ENCODE data around the gene PRMT7. TPM values are rescaled to one million over a fixed set of nuclear protein-coding genes. Genes with fewer than 3 reads are reported as not detected.
A peak's percentile ranks its signal among the peaks of the same experiment; 100 is the strongest.

The PRMT7 gene
- total and polyA plus RNA-seq, 2 donors, result 57.9 to 65.5 TPM

DNA sequence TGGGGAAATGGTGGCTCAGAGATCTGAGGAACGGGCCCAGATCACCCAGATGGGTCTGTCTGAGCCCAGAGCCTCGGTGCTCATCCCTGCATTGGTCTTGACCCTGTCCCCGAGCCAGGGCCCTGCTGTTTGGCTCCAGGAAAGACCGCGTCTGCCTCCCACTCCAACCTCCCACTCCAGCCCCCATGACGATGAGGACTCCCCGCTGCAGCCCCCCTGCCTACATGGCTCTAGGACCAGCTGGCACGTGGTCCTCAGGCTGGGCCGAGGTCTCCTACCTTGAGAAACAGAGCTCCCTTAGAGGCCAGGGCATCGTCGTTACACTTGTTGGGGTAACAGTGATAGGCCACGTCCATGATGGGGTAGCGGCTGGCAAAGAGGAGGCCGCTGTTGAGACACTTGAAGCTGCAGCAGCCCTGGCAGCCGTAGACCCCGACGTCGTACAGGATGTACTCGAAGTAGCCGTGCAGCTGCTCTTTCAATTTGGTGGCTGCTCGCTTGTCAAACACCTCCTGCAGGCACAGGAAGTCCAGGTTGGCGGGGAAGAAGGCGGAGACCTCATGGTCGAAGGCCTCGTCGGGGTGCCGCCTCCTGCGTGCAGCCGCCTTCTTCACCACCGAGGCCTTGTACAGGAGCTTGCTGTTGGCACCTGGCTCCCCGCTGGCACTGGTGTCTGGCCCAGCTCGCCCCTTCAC is 59.9 kb downstream of the PRMT7 start:
- peak in 4 of 9 donors; percentile 67 to 89 (median 77) for DNase-seq (ENCODE audit: low read depth in 6 of 9, low spot score in 9 of 9)
- peak overlapping the region; percentile 89 to 94 for H3K27ac ChIP-seq (ENCODE audit: low read depth in 1 of 2, low read length in 1 of 2)
- H3K36me3 ChIP-seq (ENCODE audit: control insufficient read depth in 2 of 2, insufficient read depth in 2 of 2, low read length in 1 of 2), result peaks cover 19 to 33% of the 10 kb centered on the region in 2 donors

DNA sequence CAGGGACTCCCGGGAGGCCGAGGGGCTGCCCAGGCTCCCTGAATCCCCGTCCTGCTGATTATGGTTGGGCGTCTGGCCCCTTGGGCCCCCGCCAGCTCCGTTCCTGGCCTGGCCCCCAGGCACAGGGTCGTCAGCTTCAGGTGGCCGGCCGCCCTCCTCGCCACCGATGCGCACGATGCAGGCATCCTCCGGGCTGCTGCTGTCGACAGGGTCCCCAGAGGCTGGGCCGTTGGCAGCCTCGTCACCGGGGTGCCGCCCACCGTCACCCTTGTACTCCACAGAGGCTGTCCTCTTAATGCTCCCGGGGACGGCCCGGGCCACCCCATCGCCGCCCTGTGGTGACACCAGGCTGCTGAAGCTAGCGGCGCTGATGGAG is 60.4 kb downstream of the PRMT7 start:
- peaks cover 15 to 27% of the 10 kb centered on the region in 2 donors for H3K36me3 ChIP-seq (ENCODE audit: control insufficient read depth in 2 of 2, insufficient read depth in 2 of 2, low read length in 1 of 2)
- H3K4me3 ChIP-seq (ENCODE audit: low read length in 2 of 2), result peak overlapping the region; percentile 62 to 74
- peaks cover 0 to 6% of the 10 kb centered on the region in 2 donors for H3K27me3 ChIP-seq (ENCODE audit: control insufficient read depth in 2 of 2, insufficient read depth in 1 of 2, low read length in 1 of 2)
- no peak for DNase-seq (ENCODE audit: low read depth in 6 of 9, low spot score in 9 of 9)
- WGBS, result 96% methylated on average over 27 of the region's 27 CpGs
- H3K27ac ChIP-seq (ENCODE audit: low read depth in 1 of 2, low read length in 1 of 2), result peak overlapping the region; percentile 89 to 94
- H3K4me1 ChIP-seq (ENCODE audit: control insufficient read depth in 2 of 2, insufficient read depth in 2 of 2, low read length in 2 of 2), result peaks cover 51 to 99% of the 10 kb centered on the region in 2 donors
- peaks cover 0 to 4% of the 10 kb centered on the region in 2 donors for H3K9me3 ChIP-seq (ENCODE audit: control insufficient read depth in 2 of 2, insufficient read depth in 1 of 2, low read length in 1 of 2)

More for the DNA sequence above, 59.9 kb downstream of the PRMT7 start:
- H3K4me1 ChIP-seq (ENCODE audit: control insufficient read depth in 2 of 2, insufficient read depth in 2 of 2, low read length in 2 of 2), result peaks cover 50 to 99% of the 10 kb centered on the region in 2 donors
- peaks cover 0 to 7% of the 10 kb centered on the region in 2 donors for H3K9me3 ChIP-seq (ENCODE audit: control insufficient read depth in 2 of 2, insufficient read depth in 1 of 2, low read length in 1 of 2)
- WGBS, result 32% methylated on average over 32 of the region's 32 CpGs
- peak overlapping the region; percentile 62 to 74 for H3K4me3 ChIP-seq (ENCODE audit: low read length in 2 of 2)
- H3K27me3 ChIP-seq (ENCODE audit: control insufficient read depth in 2 of 2, insufficient read depth in 1 of 2, low read length in 1 of 2), result peaks cover 0 to 6% of the 10 kb centered on the region in 2 donors

DNA sequence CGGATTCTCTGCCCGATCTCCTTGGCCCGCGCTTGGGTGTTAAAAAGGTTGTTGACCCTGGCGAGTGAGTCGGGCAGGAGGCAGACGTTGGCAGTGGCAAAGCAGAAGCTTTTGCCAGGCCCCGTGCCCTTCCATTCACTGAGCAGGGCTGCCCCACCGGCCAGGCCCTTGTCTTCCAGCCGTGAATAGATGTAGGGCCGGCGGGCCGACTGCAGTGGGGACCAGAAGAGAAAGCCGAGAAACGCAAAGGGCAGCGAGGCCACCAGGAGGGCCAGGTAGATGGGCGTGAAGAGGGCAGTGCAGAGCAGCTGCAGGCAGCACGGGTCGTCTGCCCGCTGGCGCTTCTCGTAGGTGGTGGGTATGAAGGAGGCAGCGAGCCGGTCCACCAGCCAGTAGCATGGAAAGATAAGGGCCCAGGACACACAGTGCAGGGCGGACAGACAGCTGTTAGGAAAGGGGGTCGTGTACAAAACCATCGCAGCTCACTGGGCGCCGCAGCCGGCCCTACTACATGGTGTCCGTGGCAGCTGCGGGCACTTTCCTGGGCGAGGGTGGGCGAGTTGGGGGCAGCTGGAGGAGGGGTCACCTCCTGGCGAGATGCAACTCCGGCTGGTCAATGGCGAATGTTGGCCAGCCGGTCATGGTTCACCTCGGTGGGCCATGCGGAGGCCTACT is 61.0 kb downstream of the PRMT7 start:
- no peak for DNase-seq (ENCODE audit: low read depth in 6 of 9, low spot score in 9 of 9)
- H3K36me3 ChIP-seq (ENCODE audit: control insufficient read depth in 2 of 2, insufficient read depth in 2 of 2, low read length in 1 of 2), result peaks cover 13 to 23% of the 10 kb centered on the region in 2 donors
- H3K4me1 ChIP-seq (ENCODE audit: control insufficient read depth in 2 of 2, insufficient read depth in 2 of 2, low read length in 2 of 2), result peaks cover 55 to 99% of the 10 kb centered on the region in 2 donors
- H3K4me3 ChIP-seq (ENCODE audit: low read length in 2 of 2), result no peak overlapping the region
- peaks cover 0 to 6% of the 10 kb centered on the region in 2 donors for H3K27me3 ChIP-seq (ENCODE audit: control insufficient read depth in 2 of 2, insufficient read depth in 1 of 2, low read length in 1 of 2)
- H3K27ac ChIP-seq (ENCODE audit: low read depth in 1 of 2, low read length in 1 of 2), result no peak overlapping the region
- 98% methylated on average over 40 of the region's 40 CpGs for WGBS
- H3K9me3 ChIP-seq (ENCODE audit: control insufficient read depth in 2 of 2, insufficient read depth in 1 of 2, low read length in 1 of 2), result peaks cover 0 to 4% of the 10 kb centered on the region in 2 donors

DNA sequence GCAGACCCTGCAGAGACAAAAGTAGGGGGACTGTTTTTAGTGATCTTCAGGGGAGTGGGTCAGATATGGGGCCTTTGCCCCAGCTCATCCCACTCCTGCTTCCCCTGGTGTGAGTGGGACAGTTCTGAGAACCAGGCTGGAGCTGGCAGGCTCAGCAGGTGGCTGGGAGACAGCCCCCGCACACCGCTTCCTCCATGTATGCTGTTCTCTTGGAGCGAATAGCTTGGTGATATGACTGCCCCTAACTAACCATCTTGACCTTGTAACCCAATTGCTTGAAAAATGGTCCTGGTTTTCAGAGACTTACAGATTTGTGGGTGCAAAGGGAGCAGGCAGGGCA is 61.5 kb downstream of the PRMT7 start:
- WGBS, result over 99% methylated on average over 3 of the region's 3 CpGs
- no peak for DNase-seq (ENCODE audit: low read depth in 6 of 9, low spot score in 9 of 9)
- Histone ChIP-seq H3K4me1 (ENCODE audit: control insufficient read depth in 2 of 2, insufficient read depth in 2 of 2, low read length in 2 of 2) (peaks cover 61 to 99% of the 10 kb centered on the region in 2 donors), H3K27ac (ENCODE audit: low read depth in 1 of 2, low read length in 1 of 2) (no peak overlapping the region), H3K36me3 (ENCODE audit: control insufficient read depth in 2 of 2, insufficient read depth in 2 of 2, low read length in 1 of 2) (peaks cover 13 to 20% of the 10 kb centered on the region in 2 donors), H3K9me3 (ENCODE audit: control insufficient read depth in 2 of 2, insufficient read depth in 1 of 2, low read length in 1 of 2) (peaks cover 0 to 4% of the 10 kb centered on the region in 2 donors), H3K4me3 (ENCODE audit: low read length in 2 of 2) (no peak overlapping the region), H3K27me3 (ENCODE audit: control insufficient read depth in 2 of 2, insufficient read depth in 1 of 2, low read length in 1 of 2) (peaks cover 0 to 6% of the 10 kb centered on the region in 2 donors)

DNA sequence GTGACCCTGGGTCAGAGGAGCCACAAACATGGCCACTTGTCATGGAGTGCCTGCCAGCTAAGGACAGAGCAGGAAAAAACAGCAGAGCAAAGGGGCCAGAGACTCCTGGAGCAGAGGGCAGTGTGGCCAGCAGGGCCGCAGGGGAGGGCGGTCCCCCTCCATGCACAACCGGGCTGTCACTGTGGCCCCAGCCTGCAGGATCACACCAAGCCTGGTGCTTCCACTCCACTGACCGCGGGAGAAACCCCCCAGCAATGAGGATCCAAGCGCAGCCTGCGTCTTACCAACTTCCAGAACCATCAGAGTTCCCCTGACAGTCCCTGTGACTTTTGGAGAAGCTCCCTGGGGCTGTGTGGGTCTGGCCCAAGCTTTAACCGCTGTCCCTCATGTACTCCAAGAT is 62.0 kb downstream of the PRMT7 start:
- peaks cover 8 to 15% of the 10 kb centered on the region in 2 donors for H3K36me3 ChIP-seq (ENCODE audit: control insufficient read depth in 2 of 2, insufficient read depth in 2 of 2, low read length in 1 of 2)
- H3K4me3 ChIP-seq (ENCODE audit: low read length in 2 of 2), result no peak overlapping the region
- 98% methylated on average over 8 of the region's 8 CpGs for WGBS
- H3K27ac ChIP-seq (ENCODE audit: low read depth in 1 of 2, low read length in 1 of 2), result no peak overlapping the region
- H3K4me1 ChIP-seq (ENCODE audit: control insufficient read depth in 2 of 2, insufficient read depth in 2 of 2, low read length in 2 of 2), result peaks cover 62 to 99% of the 10 kb centered on the region in 2 donors
- no peak for DNase-seq (ENCODE audit: low read depth in 6 of 9, low spot score in 9 of 9)
- H3K9me3 ChIP-seq (ENCODE audit: control insufficient read depth in 2 of 2, insufficient read depth in 1 of 2, low read length in 1 of 2), result peaks cover 0 to 4% of the 10 kb centered on the region in 2 donors
- peaks cover 0 to 6% of the 10 kb centered on the region in 2 donors for H3K27me3 ChIP-seq (ENCODE audit: control insufficient read depth in 2 of 2, insufficient read depth in 1 of 2, low read length in 1 of 2)

DNA sequence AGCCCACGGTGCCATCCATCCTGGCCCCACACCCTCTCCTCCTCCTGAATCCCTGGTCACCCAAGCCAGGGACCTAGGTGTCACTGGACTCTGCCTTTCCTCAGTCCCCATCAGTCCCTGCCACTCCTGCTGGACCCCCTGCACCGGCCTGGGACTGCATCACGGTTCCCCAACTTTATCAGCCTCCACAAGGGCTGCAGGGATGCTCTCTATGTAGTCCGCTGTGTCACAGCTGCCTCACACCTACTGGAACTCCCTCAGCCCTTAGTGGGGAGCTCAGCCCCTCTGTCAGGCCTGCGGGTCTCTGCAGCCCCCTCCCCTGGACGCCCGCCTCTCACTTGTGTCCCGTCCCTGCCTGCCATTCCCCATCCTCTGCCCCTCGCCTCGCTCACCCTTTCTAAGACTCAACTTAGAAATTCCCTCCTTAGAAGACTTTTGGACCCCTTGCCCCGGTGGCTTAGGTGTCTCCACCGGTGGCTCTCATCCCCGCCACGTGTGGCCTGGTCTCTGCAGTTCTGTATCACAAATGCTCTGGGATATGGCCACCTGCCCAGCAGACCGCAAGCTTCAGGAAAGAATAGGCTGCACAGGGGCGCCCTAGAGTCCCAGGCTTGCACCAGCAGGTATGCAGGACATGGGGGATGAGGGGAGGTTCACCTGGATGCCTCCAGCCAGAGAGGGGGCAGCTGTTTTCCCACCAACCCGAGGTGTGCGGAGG is 62.9 kb downstream of the PRMT7 start:
- H3K4me3 ChIP-seq (ENCODE audit: low read length in 2 of 2), result no peak overlapping the region
- H3K36me3 ChIP-seq (ENCODE audit: control insufficient read depth in 2 of 2, insufficient read depth in 2 of 2, low read length in 1 of 2), result peaks cover under 1 to 6% of the 10 kb centered on the region in 2 donors
- peaks cover 0 to 4% of the 10 kb centered on the region in 2 donors for H3K9me3 ChIP-seq (ENCODE audit: control insufficient read depth in 2 of 2, insufficient read depth in 1 of 2, low read length in 1 of 2)
- peaks cover 0 to 6% of the 10 kb centered on the region in 2 donors for H3K27me3 ChIP-seq (ENCODE audit: control insufficient read depth in 2 of 2, insufficient read depth in 1 of 2, low read length in 1 of 2)
- peaks cover 64 to 100% of the 10 kb centered on the region in 2 donors for H3K4me1 ChIP-seq (ENCODE audit: control insufficient read depth in 2 of 2, insufficient read depth in 2 of 2, low read length in 2 of 2)
- 96% methylated on average over 18 of the region's 18 CpGs for WGBS
- DNase-seq (ENCODE audit: low read depth in 6 of 9, low spot score in 9 of 9), result no peak
- no peak overlapping the region for H3K27ac ChIP-seq (ENCODE audit: low read depth in 1 of 2, low read length in 1 of 2)

DNA sequence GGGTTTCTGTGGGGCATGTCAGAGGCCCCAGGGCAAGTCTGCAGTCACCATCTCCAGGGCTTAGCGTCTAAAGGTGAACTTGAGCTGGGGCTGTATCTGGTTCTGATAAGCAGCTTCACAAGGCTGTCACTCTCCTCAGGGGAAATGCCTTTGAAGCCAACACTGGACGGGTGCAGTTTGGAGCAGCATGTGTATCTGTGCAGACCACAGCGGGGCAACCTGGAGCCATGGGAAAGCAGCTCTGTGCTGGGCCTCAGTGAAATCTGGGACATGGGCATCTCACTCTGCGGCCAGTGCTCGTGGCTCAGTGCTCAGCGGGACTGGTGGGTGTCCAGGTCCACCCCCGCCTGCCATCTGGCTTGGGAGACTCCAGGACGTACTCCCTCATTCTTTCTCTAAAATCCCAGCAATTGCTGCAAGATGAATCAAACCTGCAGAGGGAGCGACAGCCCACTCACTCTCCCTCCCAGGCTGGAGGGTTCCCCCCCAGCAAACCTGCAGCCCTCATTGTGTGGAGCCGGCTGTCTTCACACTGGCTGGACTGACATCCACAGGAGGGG is 63.5 kb downstream of the PRMT7 start:
- peaks cover 0 to 6% of the 10 kb centered on the region in 2 donors for H3K36me3 ChIP-seq (ENCODE audit: control insufficient read depth in 2 of 2, insufficient read depth in 2 of 2, low read length in 1 of 2)
- no peak for DNase-seq (ENCODE audit: low read depth in 6 of 9, low spot score in 9 of 9)
- H3K27me3 ChIP-seq (ENCODE audit: control insufficient read depth in 2 of 2, insufficient read depth in 1 of 2, low read length in 1 of 2), result peaks cover 0 to 6% of the 10 kb centered on the region in 2 donors
- H3K27ac ChIP-seq (ENCODE audit: low read depth in 1 of 2, low read length in 1 of 2), result no peak overlapping the region
- H3K9me3 ChIP-seq (ENCODE audit: control insufficient read depth in 2 of 2, insufficient read depth in 1 of 2, low read length in 1 of 2), result peaks cover 0 to 4% of the 10 kb centered on the region in 2 donors
- H3K4me3 ChIP-seq (ENCODE audit: low read length in 2 of 2), result no peak overlapping the region
- H3K4me1 ChIP-seq (ENCODE audit: control insufficient read depth in 2 of 2, insufficient read depth in 2 of 2, low read length in 2 of 2), result peaks cover 69 to 100% of the 10 kb centered on the region in 2 donors
- 94% methylated on average over 10 of the region's 10 CpGs for WGBS

DNA sequence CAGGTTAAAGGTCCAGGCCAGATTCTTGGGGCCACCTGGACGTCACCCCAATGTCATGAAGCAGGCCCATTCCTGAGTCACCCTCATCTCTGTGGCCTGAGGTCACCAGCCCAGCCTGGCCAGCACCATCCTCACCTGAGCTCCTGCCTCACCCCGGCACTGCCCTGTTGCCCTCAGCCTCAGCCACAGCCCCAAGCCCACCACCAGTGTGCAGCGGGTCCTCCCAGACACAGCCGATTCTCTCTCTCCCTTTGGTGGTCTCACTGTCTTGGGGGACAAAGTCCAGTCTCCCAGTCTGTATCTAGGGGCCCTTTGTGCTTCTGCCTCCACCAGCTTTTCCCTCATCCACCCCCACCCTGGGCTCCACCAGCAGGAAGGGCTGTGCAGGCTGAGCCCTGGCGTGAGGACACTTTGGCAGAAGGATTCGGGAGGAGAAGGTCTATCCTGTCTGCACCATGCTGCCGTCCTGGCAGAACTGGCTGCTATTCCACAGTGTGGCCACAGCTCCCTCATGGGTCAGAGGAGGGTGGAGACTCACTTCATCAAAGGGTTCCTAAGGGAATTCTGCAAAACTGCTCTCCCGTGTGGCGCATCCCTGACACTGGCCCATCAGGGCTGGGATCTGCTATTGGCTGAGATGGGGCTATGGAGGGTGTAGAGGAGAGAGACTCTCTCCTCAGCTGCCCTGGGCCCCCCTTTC is 64.3 kb downstream of the PRMT7 start:
- peaks cover 73 to 100% of the 10 kb centered on the region in 2 donors for H3K4me1 ChIP-seq (ENCODE audit: control insufficient read depth in 2 of 2, insufficient read depth in 2 of 2, low read length in 2 of 2)
- H3K27ac ChIP-seq (ENCODE audit: low read depth in 1 of 2, low read length in 1 of 2), result no peak overlapping the region
- H3K27me3 ChIP-seq (ENCODE audit: control insufficient read depth in 2 of 2, insufficient read depth in 1 of 2, low read length in 1 of 2), result peaks cover 0 to 6% of the 10 kb centered on the region in 2 donors
- no peak overlapping the region for H3K4me3 ChIP-seq (ENCODE audit: low read length in 2 of 2)
- H3K9me3 ChIP-seq (ENCODE audit: control insufficient read depth in 2 of 2, insufficient read depth in 1 of 2, low read length in 1 of 2), result peaks cover 0 to 4% of the 10 kb centered on the region in 2 donors
- DNase-seq (ENCODE audit: low read depth in 6 of 9, low spot score in 9 of 9), result no peak
- 98% methylated on average over 9 of the region's 9 CpGs for WGBS
- H3K36me3 ChIP-seq (ENCODE audit: control insufficient read depth in 2 of 2, insufficient read depth in 2 of 2, low read length in 1 of 2), result peaks cover 0 to 6% of the 10 kb centered on the region in 2 donors

Data from thymus (tissue), 11 donors.